ENCODE results near the gene DNAJB7.

DNA sequence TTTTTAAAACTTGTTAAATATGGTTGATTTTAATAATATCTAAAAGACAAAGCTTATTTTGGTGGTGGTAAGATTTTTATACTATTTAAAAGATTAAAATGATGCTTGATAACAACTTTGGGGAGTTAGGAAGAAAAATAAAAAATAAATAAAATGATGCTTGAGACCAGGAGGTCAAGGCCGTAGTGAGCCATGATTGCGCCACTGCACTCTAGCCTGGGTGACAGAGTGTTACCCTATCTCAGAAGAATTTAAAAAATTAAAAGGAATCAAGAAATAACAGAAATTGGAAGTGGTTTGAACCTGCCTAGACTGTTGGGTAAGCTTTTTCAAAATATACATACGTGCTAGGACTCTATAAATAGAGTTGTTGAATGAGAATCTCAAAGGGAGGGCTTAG, 12.1 kb upstream of the DNAJB7 start:
- no peak for TF ChIP-seq POLR2A (IDR thresholded peaks at IDR 0.05)
- TF ChIP-seq, protein P1, sequence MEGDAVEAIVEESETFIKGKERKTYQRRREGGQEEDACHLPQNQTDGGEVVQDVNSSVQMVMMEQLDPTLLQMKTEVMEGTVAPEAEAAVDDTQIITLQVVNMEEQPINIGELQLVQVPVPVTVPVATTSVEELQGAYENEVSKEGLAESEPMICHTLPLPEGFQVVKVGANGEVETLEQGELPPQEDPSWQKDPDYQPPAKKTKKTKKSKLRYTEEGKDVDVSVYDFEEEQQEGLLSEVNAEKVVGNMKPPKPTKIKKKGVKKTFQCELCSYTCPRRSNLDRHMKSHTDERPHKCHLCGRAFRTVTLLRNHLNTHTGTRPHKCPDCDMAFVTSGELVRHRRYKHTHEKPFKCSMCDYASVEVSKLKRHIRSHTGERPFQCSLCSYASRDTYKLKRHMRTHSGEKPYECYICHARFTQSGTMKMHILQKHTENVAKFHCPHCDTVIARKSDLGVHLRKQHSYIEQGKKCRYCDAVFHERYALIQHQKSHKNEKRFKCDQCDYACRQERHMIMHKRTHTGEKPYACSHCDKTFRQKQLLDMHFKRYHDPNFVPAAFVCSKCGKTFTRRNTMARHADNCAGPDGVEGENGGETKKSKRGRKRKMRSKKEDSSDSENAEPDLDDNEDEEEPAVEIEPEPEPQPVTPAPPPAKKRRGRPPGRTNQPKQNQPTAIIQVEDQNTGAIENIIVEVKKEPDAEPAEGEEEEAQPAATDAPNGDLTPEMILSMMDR (IDR thresholded peaks at IDR 0.05): no peak
